Measurements from ENCODE around the gene ITIH2.

The ITIH2 gene

GRCh38 chr10:7787857-7788638, 84.9 kb downstream of the ITIH2 start, which contains the start of the genes ATP5F1C and KIN:
TSS of gene ATP5F1C (plus strand) at chr10:7788177. CDS start at chr10:7788208, 31 bp downstream.
TSS of gene KIN (minus strand) at chr10:7787993. CDS start at chr10:7787933, 60 bp downstream.
- TF ChIP-seq CTCF (IDR thresholded peaks at IDR 0.05; ENCODE audit: low read depth, low read length) = no peak
- TF ChIP-seq MYC (IDR thresholded peaks at IDR 0.05; ENCODE audit: low read depth, low read length) = peak; percentile 9; the same call in 1 of the 2 replicates
- no peak; the same call in 1 of the 2 replicates for TF ChIP-seq MAX (IDR thresholded peaks at IDR 0.05; ENCODE audit: low read depth, low read length)
- TF ChIP-seq POLR2A (IDR thresholded peaks at IDR 0.05; ENCODE audit: extremely low read depth, insufficient read length) = peak; percentile 84
- H3K4me3 ChIP-seq (ENCODE audit: low read depth, low read length) = peak within 1 kb of the TSS; percentile 87
- peak; percentile 90 for DNase-seq (ENCODE audit: low read depth)

GRCh38 chr10:7788639-7789286, 85.6 kb downstream of the ITIH2 start:
- TF ChIP-seq CTCF (IDR thresholded peaks at IDR 0.05; ENCODE audit: low read depth, low read length) = no peak
- no peak for TF ChIP-seq MAX (IDR thresholded peaks at IDR 0.05; ENCODE audit: low read depth, low read length)
- no peak; the same call in 1 of the 2 replicates for TF ChIP-seq MYC (IDR thresholded peaks at IDR 0.05; ENCODE audit: low read depth, low read length)
- TF ChIP-seq POLR2A (IDR thresholded peaks at IDR 0.05; ENCODE audit: extremely low read depth, insufficient read length) = no peak
- no peak for DNase-seq (ENCODE audit: low read depth)
- H3K4me3 ChIP-seq (ENCODE audit: low read depth, low read length) = peak overlapping the region; percentile 87

GRCh38 chr10:7789390-7789789, 86.3 kb downstream of the ITIH2 start:
- H3K4me3 ChIP-seq (ENCODE audit: low read depth, low read length) = peak overlapping the region; percentile 87
- DNase-seq (ENCODE audit: low read depth) = peak; percentile 12
- TF ChIP-seq CTCF (IDR thresholded peaks at IDR 0.05; ENCODE audit: low read depth, low read length) (no peak), MAX (IDR thresholded peaks at IDR 0.05; ENCODE audit: low read depth, low read length) (no peak), MYC (IDR thresholded peaks at IDR 0.05; ENCODE audit: low read depth, low read length) (no peak), POLR2A (IDR thresholded peaks at IDR 0.05; ENCODE audit: extremely low read depth, insufficient read length) (no peak)

- TF ChIP-seq CTCF (IDR thresholded peaks at IDR 0.05; ENCODE audit: low read depth, low read length) (no peak), MAX (IDR thresholded peaks at IDR 0.05; ENCODE audit: low read depth, low read length) (no peak), MYC (IDR thresholded peaks at IDR 0.05; ENCODE audit: low read depth, low read length) (no peak), POLR2A (IDR thresholded peaks at IDR 0.05; ENCODE audit: extremely low read depth, insufficient read length) (no peak)
- no peak overlapping the region for H3K4me3 ChIP-seq (ENCODE audit: low read depth, low read length)
- no peak for DNase-seq (ENCODE audit: low read depth)
Observed at GRCh38 chr10:7792541-7792940, 89.4 kb downstream of the ITIH2 start.

GRCh38 chr10:7794251-7795026, 91.3 kb downstream of the ITIH2 start:
- DNase-seq (ENCODE audit: low read depth) = no peak
- H3K4me3 ChIP-seq (ENCODE audit: low read depth, low read length) = no peak overlapping the region
- TF ChIP-seq MAX (IDR thresholded peaks at IDR 0.05; ENCODE audit: low read depth, low read length) = no peak
